Parathyroid adenoma (tissue), 2 donors: Measurements from ENCODE around the gene DYNLL1.
"Not testable (repeated sequence)": the region's sequence is repeated elsewhere in the genome, so short reads cannot be mapped to it uniquely, and the experiment has no call there.

Experiments
- H2AFZ ChIP-seq: fragments of 300-600 bp; sonication (generic); one replicate; pipeline ENCODE4 v1.7.0; 2017; ENCODE audit warnings: antibody characterized with exemption, mild to moderate bottlenecking
- H3K27ac ChIP-seq: fragments of 300-600 bp; sonication (generic); one replicate; pipeline ENCODE4 v1.7.0; 2017
- H3K27me3 ChIP-seq: fragments of 300-600 bp; sonication (generic); one replicate; pipeline ENCODE4 v1.7.0; 2017; ENCODE audit warnings: low read length; ENCODE audit not compliant: control insufficient read depth, insufficient read depth
- H3K36me3 ChIP-seq: fragments of 300-600 bp; sonication (generic); one replicate; pipeline ENCODE4 v1.7.0; 2017; ENCODE audit warnings: low read length; ENCODE audit not compliant: control insufficient read depth, insufficient read depth
- H3K4me1 ChIP-seq: fragments of 300-600 bp; sonication (generic); one replicate; pipeline ENCODE4 v1.7.0; 2017; ENCODE audit warnings: control low read depth
- H3K4me2 ChIP-seq: fragments of 300-600 bp; sonication (generic); one replicate; pipeline ENCODE4 v1.7.0; 2017; ENCODE audit warnings: low read length
- H3K4me3 ChIP-seq: fragments of 300-600 bp; sonication (generic); one replicate; pipeline ENCODE4 v1.7.0; 2017; ENCODE audit warnings: low read depth, low read length
- H3K79me2 ChIP-seq: fragments of 300-600 bp; sonication (generic); one replicate; pipeline ENCODE4 v1.7.0; 2017; ENCODE audit warnings: control low read depth
- H3K9ac ChIP-seq: fragments of 300-600 bp; sonication (generic); one replicate; pipeline ENCODE4 v1.7.0; 2017; ENCODE audit warnings: mild to moderate bottlenecking
- H3K9me3 ChIP-seq: fragments of 300-600 bp; sonication (generic); one replicate; pipeline ENCODE4 v1.7.0; 2017; ENCODE audit warnings: low read length; ENCODE audit not compliant: control insufficient read depth
- CTCF ChIP-seq: fragments of 300-600 bp; sonication (generic); IDR thresholded peaks from one replicate; pipeline ENCODE4 v1.7.0; 2017; ENCODE audit warnings: antibody characterized with exemption, mild to moderate bottlenecking
- donor health status: primary hyperparathyroidism.

The DYNLL1 gene

DNA sequence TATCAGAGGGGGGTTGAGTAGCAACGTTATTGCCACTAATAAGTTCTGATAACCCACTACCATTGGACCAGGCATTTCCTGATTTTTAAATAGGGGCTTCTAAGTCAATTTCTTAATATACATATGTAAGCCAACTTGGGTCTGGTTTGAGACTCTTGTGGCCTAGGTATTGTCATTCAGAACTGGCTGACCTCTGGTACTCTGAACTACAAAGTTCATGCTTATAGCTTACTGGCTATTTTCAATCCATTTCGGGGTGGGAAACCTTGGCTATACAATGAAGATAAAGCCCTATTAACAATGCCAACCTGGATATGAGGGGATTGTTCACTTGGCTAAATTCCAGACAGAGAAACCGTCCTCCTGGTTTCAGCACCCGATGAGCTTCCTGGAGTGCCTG lies 8.7 kb downstream of the DYNLL1 start:
- no peaks in the 10 kb centered on the region for H3K9me3 ChIP-seq
- no peak overlapping the region for H3K4me3 ChIP-seq
- H3K79me2 ChIP-seq: no peaks in the 10 kb centered on the region
- no peaks in the 10 kb centered on the region for H3K36me3 ChIP-seq
- no peak for TF ChIP-seq CTCF
- H3K27me3 ChIP-seq: no peaks in the 10 kb centered on the region
- no peaks in the 10 kb centered on the region for H3K4me1 ChIP-seq
- H3K4me2 ChIP-seq: no peak overlapping the region
- no peak overlapping the region for H2AFZ ChIP-seq
- H3K9ac ChIP-seq: no peak overlapping the region
- no peak overlapping the region for H3K27ac ChIP-seq

DNA sequence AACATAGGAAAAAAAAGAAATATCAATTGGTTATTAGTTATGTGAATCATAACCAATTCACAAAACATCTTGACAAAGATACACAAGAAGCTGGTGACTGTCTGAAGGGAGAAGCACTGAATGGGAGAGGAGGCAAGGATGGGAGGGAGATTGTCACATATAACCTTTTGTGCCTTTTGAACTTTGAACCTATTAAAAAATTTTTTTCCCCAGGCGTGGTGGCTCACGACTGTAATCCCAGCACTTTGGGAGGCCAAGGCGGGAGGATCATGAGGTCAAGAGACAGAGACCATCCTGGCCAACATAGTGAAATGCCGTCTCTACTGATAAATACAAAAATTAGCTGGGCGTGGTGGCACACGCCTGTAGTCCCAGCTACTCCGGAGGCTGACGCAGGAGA lies 12.6 kb downstream of the DYNLL1 start:
- no peak overlapping the region for H2AFZ ChIP-seq
- no peak for TF ChIP-seq CTCF
- H3K9ac ChIP-seq: no peak overlapping the region
- H3K36me3 ChIP-seq: no peaks in the 10 kb centered on the region
- no peak overlapping the region for H3K4me2 ChIP-seq
- no peaks in the 10 kb centered on the region for H3K27me3 ChIP-seq
- no peaks in the 10 kb centered on the region for H3K79me2 ChIP-seq
- no peak overlapping the region for H3K4me3 ChIP-seq
- H3K27ac ChIP-seq: no peak overlapping the region
- no peaks in the 10 kb centered on the region for H3K4me1 ChIP-seq
- H3K9me3 ChIP-seq: no peaks in the 10 kb centered on the region

GRCh38 chr12:120514002-120514401 lies 18.1 kb downstream of the DYNLL1 start:
- H3K27ac ChIP-seq: no peak overlapping the region
- H3K36me3 ChIP-seq: no peaks in the 10 kb centered on the region
- H3K79me2 ChIP-seq: peaks cover 7% of the 10 kb centered on the region
- no peak for TF ChIP-seq CTCF
- H3K9me3 ChIP-seq: no peaks in the 10 kb centered on the region
- H3K4me1 ChIP-seq: no peaks in the 10 kb centered on the region
- H3K4me2 ChIP-seq: no peak overlapping the region
- H2AFZ ChIP-seq: no peak overlapping the region
- H3K27me3 ChIP-seq: no peaks in the 10 kb centered on the region
- no peak overlapping the region for H3K9ac ChIP-seq
- H3K4me3 ChIP-seq: no peak overlapping the region

DNA sequence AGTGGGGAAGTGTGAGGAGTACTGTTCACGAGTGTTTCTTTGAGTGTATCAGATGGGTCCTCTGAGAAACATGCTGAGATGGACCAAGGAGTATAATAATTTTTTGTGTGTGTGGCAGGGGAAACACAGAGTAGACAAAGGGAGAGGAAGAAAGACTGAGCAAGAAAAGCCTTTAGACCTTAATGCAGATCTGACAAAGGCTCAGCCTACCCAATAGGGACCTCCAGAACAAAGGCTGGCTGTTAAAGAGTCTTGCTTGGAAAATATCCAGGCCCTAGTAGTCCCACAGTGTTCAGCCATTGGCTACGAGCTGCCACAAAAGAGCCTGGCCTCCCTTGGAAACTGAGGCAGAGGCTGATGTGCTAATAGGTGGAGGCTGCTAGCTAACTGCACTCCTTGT lies 19.6 kb downstream of the DYNLL1 start:
- peaks cover 7% of the 10 kb centered on the region for H3K79me2 ChIP-seq
- no peaks in the 10 kb centered on the region for H3K4me1 ChIP-seq
- H3K4me3 ChIP-seq: no peak overlapping the region
- H3K27ac ChIP-seq: no peak overlapping the region
- no peak for TF ChIP-seq CTCF
- no peaks in the 10 kb centered on the region for H3K36me3 ChIP-seq
- H3K9me3 ChIP-seq: no peaks in the 10 kb centered on the region
- H3K4me2 ChIP-seq: no peak overlapping the region
- no peak overlapping the region for H2AFZ ChIP-seq
- no peaks in the 10 kb centered on the region for H3K27me3 ChIP-seq
- H3K9ac ChIP-seq: no peak overlapping the region

- not testable (repeated sequence) for H3K4me1 ChIP-seq, H3K36me3 ChIP-seq, H2AFZ ChIP-seq, H3K4me3 ChIP-seq, H3K9me3 ChIP-seq, H3K79me2 ChIP-seq, H3K4me2 ChIP-seq, H3K27me3 ChIP-seq, H3K9ac ChIP-seq, H3K27ac ChIP-seq
Observed at GRCh38 chr12:120519324-120519723, 23.4 kb downstream of the DYNLL1 start.
